K562 (cell line): ENCODE data around the gene SEPHS2. TPM values are rescaled to one million over a fixed set of nuclear protein-coding genes. Genes with fewer than 3 reads are reported as not detected.

Experiments
- E2F6 ChIP-seq, 2 experiments: IDR thresholded peaks; 2 replicates each; pipeline ENCODE4 v1.6.1; 2011; ENCODE audit warnings: borderline replicate concordance in 1 of 2, control low read depth in 1 of 2, low read depth in 1 of 2, low read length in 1 of 2, mild to moderate bottlenecking in 1 of 2, mixed read lengths in 1 of 2, moderate library complexity in 1 of 2; ENCODE audit not compliant: insufficient read depth in 1 of 2, insufficient read length in 1 of 2, poor library complexity in 1 of 2, severe bottlenecking in 1 of 2; ENCODE audit errors: extremely low read depth in 1 of 2
- ETV1 ChIP-seq: fragments of 450-650 bp; conservative IDR thresholded peaks from 2 replicates; pipeline ENCODE4 v1.6.1; 2016; ENCODE audit warnings: missing genetic modification characterization, control low read depth, low read depth, missing compliant biosample characterization
- FOS ChIP-seq: IDR thresholded peaks from 3 replicates; pipeline ENCODE4 v1.6.1; 2011; ENCODE audit not compliant: insufficient read length; ENCODE audit errors: extremely low read depth
- FOXK1 ChIP-seq: sonication (generic); formaldehyde crosslinking; IDR thresholded peaks from 2 replicates; pipeline ENCODE4 v1.8.0; 2022; ENCODE audit warnings: missing genetic modification reagents, mild to moderate bottlenecking, borderline replicate concordance
- MTF1 ChIP-seq: fragments of 250-450 bp; sonication (Bioruptor Pico); IDR thresholded peaks from 2 replicates; pipeline ENCODE4 v1.9.0; 2021; ENCODE audit warnings: moderate library complexity, mild to moderate bottlenecking, inconsistent platforms, borderline replicate concordance
- NCOR1 ChIP-seq: fragments of 450-650 bp; IDR thresholded peaks from 2 replicates; pipeline ENCODE4 v1.6.1; 2016; ENCODE audit warnings: mild to moderate bottlenecking, moderate library complexity
- NR2C2 ChIP-seq, 2 experiments: fragments of 200-800 bp in 1 of 2; sonication (Bioruptor generic) in 1 of 2; sonication (generic) in 1 of 2; formaldehyde crosslinking in 1 of 2; IDR thresholded peaks; 2 replicates each; pipeline versions ENCODE4 v1.6.1 to v1.8.0; 2016 to 2022; ENCODE audit warnings: mild to moderate bottlenecking in 1 of 2, missing compliant biosample characterization in 1 of 2, missing genetic modification characterization in 1 of 2, missing genetic modification reagents in 1 of 2
- POLR3G ChIP-seq: IDR thresholded peaks from 2 replicates; pipeline ENCODE4 v1.6.1; 2011; ENCODE audit not compliant: insufficient read length, insufficient replicate concordance; ENCODE audit errors: extremely low read depth
- POU5F1 ChIP-seq: fragments of 150-350 bp; IDR thresholded peaks from 2 replicates; pipeline ENCODE4 v1.6.1; 2014; ENCODE audit warnings: borderline replicate concordance, low read length, low read depth, mild to moderate bottlenecking; ENCODE audit not compliant: partially characterized antibody
- PTBP1 ChIP-seq: fragments of 200-400 bp; formaldehyde crosslinking; IDR thresholded peaks from 2 replicates; pipeline ENCODE4 v1.6.1; 2017; ENCODE audit warnings: low read depth, low read length
- SRF ChIP-seq, 2 experiments: fragments of 250-450, 450-650 bp in 1 of 2; sonication (Bioruptor Pico) in 1 of 2; sonication (generic) in 1 of 2; formaldehyde crosslinking; IDR thresholded peaks; 2 replicates each; pipeline versions ENCODE4 v1.5.0 to v1.5.1; 2020 to 2022; ENCODE audit warnings: mild to moderate bottlenecking in 1 of 2, missing genetic modification reagents in 1 of 2
- TEAD1 ChIP-seq, 2 experiments: fragments of 450-650 bp in 1 of 2; sonication (generic) in 1 of 2; formaldehyde crosslinking; IDR thresholded peaks; 2 replicates each; pipeline versions ENCODE4 v1.4.0 to v1.8.0; 2020 to 2022; ENCODE audit warnings: mild to moderate bottlenecking in 2 of 2, missing genetic modification reagents in 1 of 2
- TEAD4 ChIP-seq, 2 experiments: sonication (generic) in 1 of 2; formaldehyde crosslinking in 1 of 2; IDR thresholded peaks; 2 replicates each; pipeline versions ENCODE4 v1.6.1 to v1.8.0; 2012 to 2022; ENCODE audit warnings: borderline replicate concordance in 1 of 2, inconsistent platforms in 1 of 2, low read length in 1 of 2, mild to moderate bottlenecking in 1 of 2, missing genetic modification reagents in 1 of 2
- ZBTB7A ChIP-seq: IDR thresholded peaks from 2 replicates; pipeline ENCODE4 v1.6.1; 2011; ENCODE audit warnings: low read depth, mild to moderate bottlenecking, low read length, moderate library complexity, borderline replicate concordance; ENCODE audit not compliant: control insufficient read depth
- ZBTB8A ChIP-seq: fragments of 450-650 bp; IDR thresholded peaks from 2 replicates; pipeline ENCODE4 v1.6.1; 2018; ENCODE audit warnings: mild to moderate bottlenecking, moderate library complexity; ENCODE audit not compliant: partially characterized antibody
- ZKSCAN1 ChIP-seq: fragments of 150-350 bp; IDR thresholded peaks from 2 replicates; pipeline ENCODE4 v1.6.1; 2016; ENCODE audit warnings: low read depth, low read length
- ZSCAN32 ChIP-seq: fragments of 450-650 bp; formaldehyde crosslinking; IDR thresholded peaks from 2 replicates; pipeline ENCODE4 v1.4.0; 2020; ENCODE audit warnings: mild to moderate bottlenecking, moderate library complexity
- polyA plus RNA-seq, 8 experiments: library from polyadenylated mRNA; depleted of rRNA in 4 of 8; stranded (reverse) in 5 of 8; unstranded in 3 of 8; fragments of >200 nt; fragmentation: Nextera tagmentation in 2 of 8; fragmentation: Illumina TruSeq in 1 of 8; extraction: Ambion mirVana in 2 of 8; extraction: Trizol in 1 of 8; gene quantifications; 2 replicates each; pipeline versions ENCODE4 v1.2.1 to v1.2.3, GENCODE V29; 2011 to 2014; ENCODE audit warnings: inconsistent platforms in 1 of 8, missing spikeins in 1 of 8
- total RNA-seq, 7 experiments: library from RNA; depleted of rRNA in 6 of 7; stranded (reverse); fragments of >200 nt in 6 of 7; fragmentation: Illumina TruSeq in 2 of 7; extraction: Trizol in 2 of 7; gene quantifications; 2 replicates each; pipeline versions ENCODE4 v1.2.1 to v1.2.3, GENCODE V29; 2011 to 2021; ENCODE audit warnings: low replicate concordance in 1 of 7
- TF ChIP-seq, protein P1 (sequence below): fragments of 450-650 bp; IDR thresholded peaks from 2 replicates; pipeline ENCODE4 v1.6.1; 2016; ENCODE audit warnings: missing biosample characterization, missing genetic modification characterization
- TF ChIP-seq, protein P2 (sequence below): fragments of 450-650 bp; IDR thresholded peaks from 2 replicates; pipeline ENCODE4 v1.6.1; 2018; ENCODE audit not compliant: partially characterized antibody

Gene SEPHS2
- total and polyA plus RNA-seq, 9 of the 15 experiments (the other 6 are each of a cell fraction or from before 2014, with no cell fraction given), result 20.9 to 90.6 (median 43.4) TPM

DNA sequence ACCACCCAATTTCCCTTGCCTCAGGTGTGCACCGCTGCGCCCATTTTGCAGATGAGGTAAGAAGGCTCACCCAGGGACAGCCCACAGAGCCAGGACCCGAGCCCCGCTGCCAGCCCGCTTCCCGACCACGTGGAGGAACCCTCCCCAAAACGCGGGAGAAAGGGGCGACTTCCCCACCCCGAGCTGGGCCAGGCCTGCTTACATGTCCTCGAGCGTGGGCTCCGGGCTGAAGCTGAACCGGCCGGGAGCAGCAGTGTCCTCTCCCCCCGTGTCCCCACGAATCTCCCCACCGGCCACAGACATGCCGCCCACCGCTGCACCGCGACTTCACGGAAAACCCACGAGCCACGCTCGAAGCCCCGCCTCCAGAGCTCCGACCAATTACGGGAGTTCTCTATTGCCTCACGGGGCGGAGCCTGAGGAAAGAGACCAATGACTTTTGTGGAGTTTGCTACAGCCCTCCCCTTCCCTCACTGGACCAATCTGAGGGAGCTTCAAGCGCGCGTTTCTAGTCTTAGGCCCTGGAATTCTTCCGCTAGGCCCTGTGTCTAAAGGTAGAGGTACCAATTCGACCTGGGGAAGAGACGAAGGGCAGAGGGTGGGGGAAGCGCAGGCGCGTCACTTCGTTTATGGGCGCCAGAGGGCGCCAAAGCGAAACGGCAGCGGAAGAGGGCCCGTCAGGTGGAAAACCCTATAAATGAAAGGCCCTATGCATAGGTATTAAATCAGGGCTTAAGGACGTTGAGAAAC, 15.8 kb downstream of the SEPHS2 start, which contains the start of gene DCTPP1 (continued):
- TF ChIP-seq TEAD4 (IDR thresholded peaks at IDR 0.05; ENCODE audit: low read length) (peak; percentile 76), TEAD4 (CRISPR knock-in tag; IDR thresholded peaks at IDR 0.05; ENCODE audit: borderline replicate concordance) (no peak), ZSCAN32 (CRISPR knock-in tag) (no peak), MTF1 (CRISPR knock-in tag) (no peak), PTBP1 (peak; percentile 68; the same call in 1 of the 2 replicates), FOS (peak; percentile 83), NR2C2 (CRISPR knock-in tag; IDR thresholded peaks at IDR 0.05) (peak; percentile 50; the same call in 1 of the 2 replicates), NR2C2 (tag; IDR thresholded peaks at IDR 0.05) (peak; percentile 88), ZKSCAN1 (peak; percentile 59; the same call in 1 of the 2 replicates), ZBTB7A (peak; percentile 3; the same call in 1 of the 2 replicates), POU5F1 (no peak), SRF (CRISPR knock-in tag; IDR thresholded peaks at IDR 0.05) (peak in 1 of 2 experiments; percentile 36; a peak in 1 of 4 replicates), TEAD1 (CRISPR knock-in tag; IDR thresholded peaks at IDR 0.05) (peak; percentile 39 to 98; a peak in 3 of 4 replicates), ZBTB8A (no peak), ETV1 (peak; percentile 71), FOXK1 (CRISPR knock-in tag) (no peak), NCOR1 (0 out of 2 replicates have a peak, but pooled peaks have one; percentile 2), E2F6 (IDR thresholded peaks at IDR 0.05; ENCODE audit: borderline replicate concordance in 1 of 2, extremely low read depth in 1 of 2, insufficient read depth in 1 of 2, insufficient read length in 1 of 2, low read depth in 1 of 2, low read length in 1 of 2, poor library complexity in 1 of 2, severe bottlenecking in 1 of 2) (peak; percentile 82 to 83), POLR3G (no peak)
- TF ChIP-seq, protein P1, sequence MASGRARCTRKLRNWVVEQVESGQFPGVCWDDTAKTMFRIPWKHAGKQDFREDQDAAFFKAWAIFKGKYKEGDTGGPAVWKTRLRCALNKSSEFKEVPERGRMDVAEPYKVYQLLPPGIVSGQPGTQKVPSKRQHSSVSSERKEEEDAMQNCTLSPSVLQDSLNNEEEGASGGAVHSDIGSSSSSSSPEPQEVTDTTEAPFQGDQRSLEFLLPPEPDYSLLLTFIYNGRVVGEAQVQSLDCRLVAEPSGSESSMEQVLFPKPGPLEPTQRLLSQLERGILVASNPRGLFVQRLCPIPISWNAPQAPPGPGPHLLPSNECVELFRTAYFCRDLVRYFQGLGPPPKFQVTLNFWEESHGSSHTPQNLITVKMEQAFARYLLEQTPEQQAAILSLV (tag), result no peak
- TF ChIP-seq, protein P2, sequence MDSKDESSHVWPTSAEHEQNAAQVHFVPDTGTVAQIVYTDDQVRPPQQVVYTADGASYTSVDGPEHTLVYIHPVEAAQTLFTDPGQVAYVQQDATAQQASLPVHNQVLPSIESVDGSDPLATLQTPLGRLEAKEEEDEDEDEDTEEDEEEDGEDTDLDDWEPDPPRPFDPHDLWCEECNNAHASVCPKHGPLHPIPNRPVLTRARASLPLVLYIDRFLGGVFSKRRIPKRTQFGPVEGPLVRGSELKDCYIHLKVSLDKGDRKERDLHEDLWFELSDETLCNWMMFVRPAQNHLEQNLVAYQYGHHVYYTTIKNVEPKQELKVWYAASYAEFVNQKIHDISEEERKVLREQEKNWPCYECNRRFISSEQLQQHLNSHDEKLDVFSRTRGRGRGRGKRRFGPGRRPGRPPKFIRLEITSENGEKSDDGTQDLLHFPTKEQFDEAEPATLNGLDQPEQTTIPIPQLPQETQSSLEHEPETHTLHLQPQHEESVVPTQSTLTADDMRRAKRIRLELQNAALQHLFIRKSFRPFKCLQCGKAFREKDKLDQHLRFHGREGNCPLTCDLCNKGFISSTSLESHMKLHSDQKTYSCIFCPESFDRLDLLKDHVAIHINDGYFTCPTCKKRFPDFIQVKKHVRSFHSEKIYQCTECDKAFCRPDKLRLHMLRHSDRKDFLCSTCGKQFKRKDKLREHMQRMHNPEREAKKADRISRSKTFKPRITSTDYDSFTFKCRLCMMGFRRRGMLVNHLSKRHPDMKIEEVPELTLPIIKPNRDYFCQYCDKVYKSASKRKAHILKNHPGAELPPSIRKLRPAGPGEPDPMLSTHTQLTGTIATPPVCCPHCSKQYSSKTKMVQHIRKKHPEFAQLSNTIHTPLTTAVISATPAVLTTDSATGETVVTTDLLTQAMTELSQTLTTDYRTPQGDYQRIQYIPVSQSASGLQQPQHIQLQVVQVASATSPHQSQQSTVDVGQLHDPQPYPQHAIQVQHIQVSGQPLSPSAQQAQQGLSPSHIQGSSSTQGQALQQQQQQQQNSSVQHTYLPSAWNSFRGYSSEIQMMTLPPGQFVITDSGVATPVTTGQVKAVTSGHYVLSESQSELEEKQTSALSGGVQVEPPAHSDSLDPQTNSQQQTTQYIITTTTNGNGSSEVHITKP, result peak; percentile 80
